ENCODE results near the gene ECT2L.
A peak's percentile ranks its signal among the peaks of the same experiment; 100 is the strongest.

The ECT2L gene

GRCh38 chr6:138795809-138796603 lies at the start of gene ECT2L:
ECT2L (plus strand) TSS chr6:138796087; CDS start chr6:138813275, 17,188 bp downstream.
- no peak for DNase-seq (ENCODE audit: low spot score)
- FAIRE-seq = no peak

GRCh38 chr6:138752017-138752416 lies 43.9 kb upstream of the ECT2L start:
- FAIRE-seq = no peak
- no peak for DNase-seq (ENCODE audit: low spot score)

GRCh38 chr6:138757136-138757535 lies 38.8 kb upstream of the ECT2L start:
- DNase-seq (ENCODE audit: low spot score) (no peak), FAIRE-seq (no peak)

- no peak for FAIRE-seq
- peak; percentile 34 for DNase-seq (ENCODE audit: low spot score)
Observed at GRCh38 chr6:138765896-138766655, 29.8 kb upstream of the ECT2L start.

GRCh38 chr6:138769102-138769676 lies 26.7 kb upstream of the ECT2L start:
- DNase-seq (ENCODE audit: low spot score) (no peak), FAIRE-seq (no peak)

GRCh38 chr6:138772596-138773176 lies 23.2 kb upstream of the ECT2L start:
- FAIRE-seq (no peak), DNase-seq (ENCODE audit: low spot score) (peak; percentile 8)

GRCh38 chr6:138773177-138774091 lies 22.5 kb upstream of the ECT2L start, which contains the start of gene CCDC28A:
CCDC28A (plus strand) TSS chr6:138773769; CDS start chr6:138776121, 2,352 bp downstream.
- FAIRE-seq = peak; percentile 84

GRCh38 chr6:138774370-138774769 lies 21.5 kb upstream of the ECT2L start:
- FAIRE-seq = no peak
- no peak for DNase-seq (ENCODE audit: low spot score)

More at GRCh38 chr6:138773177-138774091, 22.5 kb upstream of the ECT2L start, which contains the start of gene CCDC28A:
- peak; percentile 93 for DNase-seq (ENCODE audit: low spot score)

GRCh38 chr6:138776659-138777058 lies 19.2 kb upstream of the ECT2L start:
- FAIRE-seq = no peak
- DNase-seq (ENCODE audit: low spot score) = no peak

GRCh38 chr6:138778331-138778730 lies 17.6 kb upstream of the ECT2L start:
- DNase-seq (ENCODE audit: low spot score) (no peak), FAIRE-seq (no peak)

- FAIRE-seq (no peak), DNase-seq (ENCODE audit: low spot score) (no peak)
Observed at GRCh38 chr6:138782243-138782642, 13.6 kb upstream of the ECT2L start.

- no peak for FAIRE-seq
- no peak for DNase-seq (ENCODE audit: low spot score)
Observed at GRCh38 chr6:138785079-138785478, 10.8 kb upstream of the ECT2L start.

- no peak for FAIRE-seq
Observed at GRCh38 chr6:138785980-138786379, 9.9 kb upstream of the ECT2L start.

GRCh38 chr6:138787138-138787537 lies 8.7 kb upstream of the ECT2L start:
- FAIRE-seq (no peak), DNase-seq (ENCODE audit: low spot score) (no peak)

More at GRCh38 chr6:138785980-138786379, 9.9 kb upstream of the ECT2L start:
- no peak for DNase-seq (ENCODE audit: low spot score)

- DNase-seq (ENCODE audit: low spot score) = no peak
- FAIRE-seq = no peak
Observed at GRCh38 chr6:138796771-138797170, 884 bp downstream of the ECT2L start.

GRCh38 chr6:138797806-138798446 lies 2.0 kb downstream of the ECT2L start:
- DNase-seq (ENCODE audit: low spot score) = no peak
- no peak for FAIRE-seq

- FAIRE-seq (no peak), DNase-seq (ENCODE audit: low spot score) (no peak)
Observed at GRCh38 chr6:138800377-138801150, 4.7 kb downstream of the ECT2L start.

GRCh38 chr6:138803331-138803730 lies 7.4 kb downstream of the ECT2L start:
- no peak for FAIRE-seq
- DNase-seq (ENCODE audit: low spot score) = no peak

GRCh38 chr6:138803861-138804260 lies 8.0 kb downstream of the ECT2L start:
- DNase-seq (ENCODE audit: low spot score) = no peak
- no peak for FAIRE-seq
